Skin epidermis (tissue), 12 donors: ENCODE data around the gene CARD11.
"Not testable (repeated sequence)": the region's sequence is repeated elsewhere in the genome, so short reads cannot be mapped to it uniquely, and the experiment has no call there.

Experiments used
- H3K27ac ChIP-seq, 21 experiments: fragments of 200-600 bp; sonication (generic) in 11 of 21; one replicate each; pipeline ENCODE4 v1.5.0; 2020; ENCODE audit warnings: mild to moderate bottlenecking in 3 of 21, inconsistent platforms in 2 of 21, moderate library complexity in 2 of 21
- H3K4me3 ChIP-seq, 7 experiments: fragments of 200-600 bp; sonication (generic) in 2 of 7; one replicate each; pipeline ENCODE4 v1.5.0; 2020; ENCODE audit warnings: inconsistent platforms in 2 of 7, mild to moderate bottlenecking in 2 of 7, moderate library complexity in 1 of 7

The CARD11 gene

GRCh38 chr7:3066506-3066905 lies 22.8 kb upstream of the CARD11 start:
- no peak overlapping the region for H3K4me3 ChIP-seq
- peak overlapping the region in 1 of 21 experiments; percentile 45 for H3K27ac ChIP-seq

GRCh38 chr7:3065724-3066143 lies 22.1 kb upstream of the CARD11 start:
- H3K27ac ChIP-seq, result no peak overlapping the region

GRCh38 chr7:3064067-3064466 lies 20.4 kb upstream of the CARD11 start:
- H3K27ac ChIP-seq, result no peak overlapping the region

More at GRCh38 chr7:3065724-3066143, 22.1 kb upstream of the CARD11 start:
- H3K4me3 ChIP-seq, result no peak overlapping the region

GRCh38 chr7:3063016-3063753 lies 19.5 kb upstream of the CARD11 start:
- peak overlapping the region in 6 of 21 experiments; percentile 8 to 83 (median 42) for H3K27ac ChIP-seq

More at GRCh38 chr7:3064067-3064466, 20.4 kb upstream of the CARD11 start:
- H3K4me3 ChIP-seq, result no peak overlapping the region

GRCh38 chr7:3057066-3057420 lies 13.4 kb upstream of the CARD11 start:
- Histone ChIP-seq H3K27ac (no peak overlapping the region), H3K4me3 (no peak overlapping the region)

More at GRCh38 chr7:3063016-3063753, 19.5 kb upstream of the CARD11 start:
- no peak overlapping the region for H3K4me3 ChIP-seq

- no peak overlapping the region for H3K4me3 ChIP-seq
- no peak overlapping the region for H3K27ac ChIP-seq
These were observed 12.8 kb upstream of the CARD11 start for GRCh38 chr7:3056234-3057065.

- Histone ChIP-seq H3K4me3 (no peak overlapping the region), H3K27ac (no peak overlapping the region)
These were observed 12.0 kb upstream of the CARD11 start for GRCh38 chr7:3055626-3056025.

GRCh38 chr7:3042861-3043489 lies 692 bp downstream of the CARD11 start:
- Histone ChIP-seq H3K4me3 (peak overlapping the region; percentile 23 to 41 (median 36)), H3K27ac (peak overlapping the region in 12 of 21 experiments; percentile 34 to 92 (median 78))

- H3K4me3 ChIP-seq, result peak overlapping the region in 2 of 7 experiments; percentile 37 to 38
- H3K27ac ChIP-seq, result peak overlapping the region in 2 of 21 experiments; percentile 80 to 92
These were observed 1.5 kb downstream of the CARD11 start for GRCh38 chr7:3041986-3042675.

GRCh38 chr7:3039787-3040186 lies 3.9 kb downstream of the CARD11 start:
- Histone ChIP-seq H3K27ac (no peak overlapping the region), H3K4me3 (no peak overlapping the region)

GRCh38 chr7:3038011-3038410 lies 5.7 kb downstream of the CARD11 start:
- not testable (repeated sequence) for H3K27ac ChIP-seq, H3K4me3 ChIP-seq

GRCh38 chr7:3037259-3037658 lies 6.4 kb downstream of the CARD11 start:
- Histone ChIP-seq H3K4me3 (no peak overlapping the region), H3K27ac (no peak overlapping the region)

GRCh38 chr7:3034591-3035150 lies 9.0 kb downstream of the CARD11 start:
- Histone ChIP-seq H3K4me3 (no peak overlapping the region), H3K27ac (no peak overlapping the region)

GRCh38 chr7:3033581-3033980 lies 10.1 kb downstream of the CARD11 start:
- no peak overlapping the region for H3K27ac ChIP-seq
- H3K4me3 ChIP-seq, result no peak overlapping the region

- Histone ChIP-seq H3K4me3 (no peak overlapping the region), H3K27ac (no peak overlapping the region)
These were observed 10.5 kb downstream of the CARD11 start for GRCh38 chr7:3033136-3033535.

- no peak overlapping the region for H3K27ac ChIP-seq
- no peak overlapping the region for H3K4me3 ChIP-seq
These were observed 11.4 kb downstream of the CARD11 start for GRCh38 chr7:3032256-3032655.

GRCh38 chr7:3029138-3029537 lies 14.5 kb downstream of the CARD11 start:
- H3K4me3 ChIP-seq, result no peak overlapping the region
- H3K27ac ChIP-seq, result no peak overlapping the region

GRCh38 chr7:3028758-3029093 lies 14.9 kb downstream of the CARD11 start:
- Histone ChIP-seq H3K27ac (peak overlapping the region in 1 of 21 experiments; percentile 29), H3K4me3 (no peak overlapping the region)

GRCh38 chr7:3028071-3028757 lies 15.5 kb downstream of the CARD11 start:
- H3K27ac ChIP-seq, result peak overlapping the region in 1 of 21 experiments; percentile 29
- H3K4me3 ChIP-seq, result no peak overlapping the region
